ENCODE measurements around the gene SLC10A4. TPM values are rescaled to one million over a fixed set of nuclear protein-coding genes. Genes with fewer than 3 reads are reported as not detected.

Gene SLC10A4
- total and polyA plus RNA-seq, 2 of the 13 experiments (the other 11 are each of a cell fraction or from before 2014, with no cell fraction given) = 0.04 to 0.07 TPM

- Histone ChIP-seq H3K27me3 (ENCODE audit: control insufficient read depth in 1 of 2, insufficient read depth in 2 of 2, low read length in 2 of 2) (peaks cover 0 to 16% of the 10 kb centered on the region in 2 experiments; a peak in 1 of 5 replicates), H3K36me3 (replicated peaks in 1 of 2; ENCODE audit: control insufficient read depth in 1 of 2, insufficient read depth in 2 of 2, low read length in 2 of 2) (no peaks in the 10 kb centered on the region), H3K9ac (ENCODE audit: insufficient read depth, low read depth, low read length) (no peak overlapping the region), H4K20me1 (ENCODE audit: insufficient read depth, low read length) (no peaks in the 10 kb centered on the region), H3K27ac (ENCODE audit: extremely low read length, insufficient read depth, low read length) (no peak overlapping the region), H3K4me1 (ENCODE audit: insufficient read depth, low read length) (no peaks in the 10 kb centered on the region), H3K4me3 (replicated peaks in 1 of 3; ENCODE audit: insufficient read depth in 1 of 3, low read depth in 2 of 3, low read length in 3 of 3) (no peak overlapping the region), H3K9me3 (ENCODE audit: low read length) (no peaks in the 10 kb centered on the region), H3K79me2 (ENCODE audit: insufficient read depth, low read length) (no peaks in the 10 kb centered on the region), H3K4me2 (ENCODE audit: low read depth, low read length) (no peak overlapping the region), H2AFZ (ENCODE audit: low read length) (no peak overlapping the region)
- 0% methylated on average over 2 of the region's 2 CpGs for WGBS (ENCODE audit: low lambda C conversion rate)
- ChIA-PET POLR2A (no interaction called here), CTCF (ENCODE audit: low intra/inter-chr PET ratio, low total read pairs) (no interaction called here)
- DNase-seq (ENCODE audit: low spot score) = no peak
- no TSS peak for BruUV-seq (replicated peaks)
- no peak for ATAC-seq
- no peak for TF ChIP-seq ZNF33B (CRISPR knock-in tag; IDR thresholded peaks at IDR 0.05)
- no peak for TF ChIP-seq ZNF101 (CRISPR knock-in tag; IDR thresholded peaks at IDR 0.05; ENCODE audit: borderline replicate concordance, low read depth)
- no peak for TF ChIP-seq ZBTB14 (CRISPR knock-in tag; IDR thresholded peaks at IDR 0.05)
- no peak for TF ChIP-seq ZNF761 (CRISPR knock-in tag; conservative IDR thresholded peaks at IDR 0.05)
- TF ChIP-seq MEIS1 (CRISPR knock-in tag; IDR thresholded peaks at IDR 0.05; ENCODE audit: borderline replicate concordance) = no peak
- no peak for TF ChIP-seq SNAPC2 (CRISPR knock-in tag; IDR thresholded peaks at IDR 0.05)
- no peak for TF ChIP-seq HOMEZ (CRISPR knock-in tag; IDR thresholded peaks at IDR 0.05; ENCODE audit: low read depth)
- TF ChIP-seq THYN1 (CRISPR knock-in tag; IDR thresholded peaks at IDR 0.05; ENCODE audit: borderline replicate concordance, low read depth) = no peak
- TF ChIP-seq HMGA1 (CRISPR knock-in tag; conservative IDR thresholded peaks at IDR 0.05) = no peak
- TF ChIP-seq FOXC1 (CRISPR knock-in tag; IDR thresholded peaks at IDR 0.05; ENCODE audit: borderline replicate concordance) = no peak
- no peak for TF ChIP-seq ZNF256 (CRISPR knock-in tag; conservative IDR thresholded peaks at IDR 0.05)
- TF ChIP-seq U2AF1 (optimal IDR thresholded peaks at IDR 0.05; ENCODE audit: low read depth, low read length) = no peak
- in situ Hi-C loops (cut with HindIII; ENCODE audit: extremely low pct_ligation_motif_present, low pct_unique_long_range_greater_than_20kb) (no loop called here), intact Hi-C loops (cut with micrococcal nuclease; ENCODE audit: unreplicated experiment) (no loop called here)
- FAIRE-seq = no peak
Observed at GRCh38 chr4:48478273-48478672, 4.9 kb upstream of the SLC10A4 start.

Data from HepG2 (cell line).